Thoracic aorta (tissue), 2 donors: ENCODE data around the gene ZNF776. TPM values are rescaled to one million over a fixed set of nuclear protein-coding genes. Genes with fewer than 3 reads are reported as not detected.
"Not testable (repeated sequence)": the region's sequence is repeated elsewhere in the genome, so short reads cannot be mapped to it uniquely, and the experiment has no call there.

Experiments
- ATAC-seq: fragments of 150-250 bp; one replicate; pipeline ENCODE4 v1.8.0; 2017; ENCODE audit warnings: low read depth; ENCODE audit not compliant: insufficient number of reproducible peaks, low FRiP score
- DNase-seq: peaks from one replicate; pipeline ENCODE4 v3.0.0-alpha.2; 2020; ENCODE audit warnings: low spot score
- H3K27ac ChIP-seq, 2 donors: fragments of 200-600 bp; sonication (generic); 1 replicate in 1 of 2; 2 replicates in 1 of 2; pipeline ENCODE4 v1.5.1; 2016; ENCODE audit warnings: mild to moderate bottlenecking in 2 of 2, moderate library complexity in 2 of 2
- H3K27me3 ChIP-seq: fragments of 200-600 bp; sonication (generic); replicated peaks from 2 replicates; pipeline ENCODE4 v1.6.0; 2016; ENCODE audit warnings: mild to moderate bottlenecking; ENCODE audit not compliant: insufficient read depth
- H3K36me3 ChIP-seq: fragments of 200-600 bp; sonication (generic); one replicate; pipeline ENCODE4 v1.5.1; 2016
- H3K4me1 ChIP-seq, 2 donors: fragments of 200-600 bp; sonication (generic); 1 replicate in 1 of 2; 2 replicates in 1 of 2; pipeline versions ENCODE4 v1.5.1 to v1.6.0; 2016; ENCODE audit warnings: low read depth in 2 of 2, mild to moderate bottlenecking in 1 of 2; ENCODE audit not compliant: control insufficient read depth in 1 of 2
- H3K4me3 ChIP-seq: fragments of 200-600 bp; sonication (generic); 2 replicates; pipeline ENCODE4 v1.5.1; 2016; ENCODE audit warnings: mild to moderate bottlenecking
- H3K9me3 ChIP-seq: fragments of 200-600 bp; sonication (generic); 2 replicates; pipeline ENCODE4 v1.5.1; 2016
- CTCF ChIP-seq: fragments of 200-600 bp; sonication (generic); IDR thresholded peaks from one replicate; pipeline ENCODE4 v1.5.1; 2019; ENCODE audit warnings: antibody characterized with exemption
- total RNA-seq, 2 donors: library from RNA; depleted of rRNA; stranded (reverse); fragments of >200 nt; gene quantifications; one replicate each; pipeline versions ENCODE4 v1.1.0 to v1.2.3, GENCODE V29; 2016

The ZNF776 gene
- total RNA-seq, 2 donors from 2014 or later, result 7.8 to 24.0 TPM

GRCh38 chr19:57789288-57789687, 42.7 kb downstream of the ZNF776 start:
- H3K9me3 ChIP-seq, result peaks cover 53% of the 10 kb centered on the region
- peaks cover 32% of the 10 kb centered on the region for H3K36me3 ChIP-seq
- no peaks in the 10 kb centered on the region for H3K27me3 ChIP-seq
- no peak overlapping the region for H3K4me3 ChIP-seq
- no peak for TF ChIP-seq CTCF
- no peaks in the 10 kb centered on the region for H3K4me1 ChIP-seq
- ATAC-seq, result no peak
- DNase-seq, result no peak
- H3K27ac ChIP-seq, result no peak overlapping the region

GRCh38 chr19:57796580-57796979, 50.0 kb downstream of the ZNF776 start:
- H3K4me3 ChIP-seq, H3K27ac ChIP-seq, H3K4me1 ChIP-seq, H3K9me3 ChIP-seq, H3K27me3 ChIP-seq, ATAC-seq, DNase-seq: not testable (repeated sequence)
- H3K36me3 ChIP-seq, result peaks cover 12% of the 10 kb centered on the region

GRCh38 chr19:57800696-57801095, 54.1 kb downstream of the ZNF776 start:
- H3K36me3 ChIP-seq, result no peaks in the 10 kb centered on the region
- ATAC-seq (no peak), DNase-seq (no peak)
- no peak overlapping the region for H3K27ac ChIP-seq
- H3K9me3 ChIP-seq, result no peaks in the 10 kb centered on the region
- H3K4me3 ChIP-seq, result no peak overlapping the region
- TF ChIP-seq CTCF, result no peak
- peaks cover 5 to 13% of the 10 kb centered on the region in 2 donors for H3K4me1 ChIP-seq
- H3K27me3 ChIP-seq, result no peaks in the 10 kb centered on the region

- Histone ChIP-seq H3K27ac (no peak overlapping the region), H3K36me3 (no peaks in the 10 kb centered on the region)
- no peak for ATAC-seq
Observed at GRCh38 chr19:57802269-57802668, 55.7 kb downstream of the ZNF776 start.

GRCh38 chr19:57803265-57803593, 56.6 kb downstream of the ZNF776 start:
- ATAC-seq (no peak), DNase-seq (no peak)
- TF ChIP-seq CTCF, result no peak
- H3K4me3 ChIP-seq, result peak overlapping the region; percentile 77
- no peaks in the 10 kb centered on the region for H3K27me3 ChIP-seq
- peaks cover 8% of the 10 kb centered on the region for H3K36me3 ChIP-seq
- H3K9me3 ChIP-seq, result no peaks in the 10 kb centered on the region
- peaks cover 5 to 13% of the 10 kb centered on the region in 2 donors for H3K4me1 ChIP-seq
- H3K27ac ChIP-seq, result peak overlapping the region; percentile 64 to 81

More at GRCh38 chr19:57802269-57802668, 55.7 kb downstream of the ZNF776 start:
- Histone ChIP-seq H3K4me1 (peaks cover 5 to 13% of the 10 kb centered on the region in 2 donors), H3K4me3 (no peak overlapping the region), H3K9me3 (no peaks in the 10 kb centered on the region), H3K27me3 (no peaks in the 10 kb centered on the region)
- DNase-seq, result no peak
- no peak for TF ChIP-seq CTCF

GRCh38 chr19:57803594-57804325, 57.1 kb downstream of the ZNF776 start:
- peak overlapping the region; percentile 77 for H3K4me3 ChIP-seq
- peaks cover 5 to 13% of the 10 kb centered on the region in 2 donors for H3K4me1 ChIP-seq
- no peaks in the 10 kb centered on the region for H3K9me3 ChIP-seq
- ATAC-seq (no peak), DNase-seq (no peak)
- no peak for TF ChIP-seq CTCF
- H3K36me3 ChIP-seq, result peaks cover 11% of the 10 kb centered on the region
- peak overlapping the region; percentile 64 to 81 for H3K27ac ChIP-seq
- no peaks in the 10 kb centered on the region for H3K27me3 ChIP-seq
